Colonic mucosa (tissue), 4 donors: ENCODE data around the gene SEC24B. TPM values are rescaled to one million over a fixed set of nuclear protein-coding genes. Genes with fewer than 3 reads are reported as not detected.

Experiments
- DNase-seq: peaks from one replicate; pipeline ENCODE4 v3.0.0-alpha.2; 2020
- H3K27ac ChIP-seq: fragments of 200-600 bp; one replicate; pipeline ENCODE4 v1.8.0; 2021
- H3K27me3 ChIP-seq: fragments of 200-600 bp; one replicate; pipeline ENCODE4 v1.8.0; 2021
- H3K36me3 ChIP-seq: fragments of 200-600 bp; one replicate; pipeline ENCODE4 v1.8.0; 2021
- H3K4me1 ChIP-seq: fragments of 200-600 bp; one replicate; pipeline ENCODE4 v1.8.0; 2021; ENCODE audit warnings: mild to moderate bottlenecking
- H3K4me3 ChIP-seq: fragments of 200-600 bp; one replicate; pipeline ENCODE4 v1.8.0; 2021
- H3K9ac ChIP-seq, 2 donors: one replicate each; pipeline ENCODE4 v1.7.0; 2013; ENCODE audit warnings: control low read depth in 2 of 2, low read depth in 2 of 2, low read length in 2 of 2
- H3K9me3 ChIP-seq: fragments of 200-600 bp; one replicate; pipeline ENCODE4 v1.8.0; 2021
- intact Hi-C: fragments of 100-400 bp; cut with DNase I; formaldehyde crosslinking; loops from one replicate; pipeline ENCODE4 v1.14.1; 2022
- total RNA-seq, 2 donors: library from RNA; stranded (reverse); fragmentation: NEBNext Ultra II Directional in 1 of 2; extraction: Animal tissue kit (Norgen Biotek cat#: 25700) in 1 of 2; gene quantifications; one replicate each; pipeline ENCODE4 v1.2.1, GENCODE V29; 2021
- TF ChIP-seq, protein P1 (sequence below): fragments of 200-600 bp; IDR thresholded peaks from one replicate; pipeline ENCODE4 v1.8.0; 2022; ENCODE audit warnings: antibody characterized with exemption, mild to moderate bottlenecking
- donor health status: healthy.
- donor health status: DM: no; HTN: no; CAD: no.
- donor health status: DM: no; HTN: no; CAD: no.

SEC24B gene
- total RNA-seq, 2 donors from 2014 or later: 26.5 to 39.5 TPM

DNA sequence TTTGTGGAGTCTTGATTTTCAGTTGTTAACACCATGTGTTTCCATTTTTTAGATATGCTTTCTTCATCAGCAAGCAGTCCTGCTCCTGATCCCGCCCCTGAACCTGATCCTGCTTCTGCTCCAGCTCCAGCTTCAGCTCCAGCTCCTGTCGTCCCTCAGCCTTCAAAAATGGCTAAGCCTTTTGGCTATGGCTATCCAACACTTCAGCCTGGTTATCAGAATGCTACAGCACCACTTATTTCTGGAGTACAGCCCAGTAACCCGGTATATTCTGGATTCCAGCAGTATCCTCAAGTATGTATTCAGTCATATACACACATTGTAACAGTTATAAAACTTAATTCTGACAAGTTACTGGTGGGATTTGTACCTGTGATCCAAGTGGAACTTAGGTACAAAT lies 60.9 kb downstream of the SEC24B start:
- Histone ChIP-seq H3K36me3 (no peaks in the 10 kb centered on the region), H3K27ac (no peak overlapping the region), H3K9ac (no peak overlapping the region), H3K4me1 (no peaks in the 10 kb centered on the region), H3K27me3 (no peaks in the 10 kb centered on the region), H3K4me3 (no peak overlapping the region), H3K9me3 (no peaks in the 10 kb centered on the region)
- no peak for DNase-seq
- TF ChIP-seq, protein P1, sequence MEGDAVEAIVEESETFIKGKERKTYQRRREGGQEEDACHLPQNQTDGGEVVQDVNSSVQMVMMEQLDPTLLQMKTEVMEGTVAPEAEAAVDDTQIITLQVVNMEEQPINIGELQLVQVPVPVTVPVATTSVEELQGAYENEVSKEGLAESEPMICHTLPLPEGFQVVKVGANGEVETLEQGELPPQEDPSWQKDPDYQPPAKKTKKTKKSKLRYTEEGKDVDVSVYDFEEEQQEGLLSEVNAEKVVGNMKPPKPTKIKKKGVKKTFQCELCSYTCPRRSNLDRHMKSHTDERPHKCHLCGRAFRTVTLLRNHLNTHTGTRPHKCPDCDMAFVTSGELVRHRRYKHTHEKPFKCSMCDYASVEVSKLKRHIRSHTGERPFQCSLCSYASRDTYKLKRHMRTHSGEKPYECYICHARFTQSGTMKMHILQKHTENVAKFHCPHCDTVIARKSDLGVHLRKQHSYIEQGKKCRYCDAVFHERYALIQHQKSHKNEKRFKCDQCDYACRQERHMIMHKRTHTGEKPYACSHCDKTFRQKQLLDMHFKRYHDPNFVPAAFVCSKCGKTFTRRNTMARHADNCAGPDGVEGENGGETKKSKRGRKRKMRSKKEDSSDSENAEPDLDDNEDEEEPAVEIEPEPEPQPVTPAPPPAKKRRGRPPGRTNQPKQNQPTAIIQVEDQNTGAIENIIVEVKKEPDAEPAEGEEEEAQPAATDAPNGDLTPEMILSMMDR: no peak
- intact Hi-C loops: no loop called here

DNA sequence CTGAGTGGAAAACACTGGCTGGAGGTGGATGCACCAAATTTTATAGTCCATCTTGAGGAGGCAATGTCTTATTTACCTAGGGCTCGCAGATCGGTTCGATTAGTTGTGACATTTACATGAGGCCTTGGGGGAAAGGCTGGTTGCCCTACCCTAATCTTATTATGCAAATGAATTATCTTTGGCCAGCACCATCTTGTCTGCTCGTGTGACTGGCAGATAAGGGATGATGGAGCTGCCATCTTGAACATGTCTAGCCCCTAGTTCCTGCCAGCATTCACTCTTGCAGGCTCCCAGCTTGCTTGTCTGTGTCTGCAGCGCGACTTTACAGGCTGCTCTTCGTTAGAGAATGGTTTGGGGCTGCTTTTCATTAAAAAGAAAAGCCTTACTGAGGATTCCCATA lies 61.9 kb downstream of the SEC24B start:
- H3K4me3 ChIP-seq: no peak overlapping the region
- H3K9ac ChIP-seq: no peak overlapping the region
- intact Hi-C loops: no loop called here
- no peaks in the 10 kb centered on the region for H3K36me3 ChIP-seq
- no peaks in the 10 kb centered on the region for H3K4me1 ChIP-seq
- no peak for DNase-seq
- no peaks in the 10 kb centered on the region for H3K9me3 ChIP-seq
- TF ChIP-seq, protein P1: no peak
- no peaks in the 10 kb centered on the region for H3K27me3 ChIP-seq
- H3K27ac ChIP-seq: no peak overlapping the region

DNA sequence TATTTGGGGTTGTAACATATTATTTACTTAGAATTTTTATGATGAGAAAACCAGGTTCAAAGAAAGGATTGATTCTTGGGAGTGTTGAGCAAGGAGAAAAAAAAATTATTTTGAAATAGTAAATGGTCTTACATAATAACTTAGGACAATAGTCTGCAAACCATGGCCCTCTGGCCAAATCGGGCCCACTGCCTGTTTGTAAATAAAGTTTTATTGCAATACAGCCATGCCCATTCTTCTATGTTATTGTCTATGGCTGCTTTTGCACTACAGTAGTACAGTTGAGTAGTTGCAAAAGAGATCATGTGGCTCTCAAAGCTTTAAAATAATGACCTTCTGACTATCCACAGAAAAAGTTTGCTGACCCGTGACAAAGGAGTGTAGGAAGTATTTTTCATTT lies 63.3 kb downstream of the SEC24B start:
- no peak for DNase-seq
- Histone ChIP-seq H3K27me3 (no peaks in the 10 kb centered on the region), H3K9me3 (no peaks in the 10 kb centered on the region), H3K36me3 (no peaks in the 10 kb centered on the region), H3K4me3 (no peak overlapping the region), H3K9ac (no peak overlapping the region), H3K4me1 (no peaks in the 10 kb centered on the region), H3K27ac (no peak overlapping the region)
- TF ChIP-seq, protein P1: no peak
- intact Hi-C loops: no loop called here

DNA sequence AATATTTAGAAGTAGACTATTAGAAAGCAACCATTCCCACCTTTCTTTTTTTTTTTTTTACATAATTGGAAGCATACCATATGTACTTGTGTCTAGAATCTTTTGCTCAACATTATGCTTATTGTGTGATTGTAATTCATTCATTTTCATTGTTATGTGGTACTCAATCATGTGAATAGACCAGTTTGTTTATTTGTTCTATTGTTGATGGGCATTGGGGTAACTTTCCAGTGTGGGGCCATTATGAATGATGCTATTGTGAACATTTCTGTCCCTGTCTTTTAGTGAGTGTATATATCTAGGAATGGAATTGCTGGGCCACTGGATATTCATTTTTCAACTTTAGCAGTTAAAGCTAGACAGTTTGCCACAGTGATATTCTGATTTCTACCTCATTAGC lies 63.9 kb downstream of the SEC24B start:
- intact Hi-C loops: no loop called here
- no peak overlapping the region for H3K27ac ChIP-seq
- no peaks in the 10 kb centered on the region for H3K9me3 ChIP-seq
- no peak overlapping the region for H3K9ac ChIP-seq
- DNase-seq: no peak
- no peaks in the 10 kb centered on the region for H3K36me3 ChIP-seq
- no peaks in the 10 kb centered on the region for H3K27me3 ChIP-seq
- H3K4me3 ChIP-seq: no peak overlapping the region
- H3K4me1 ChIP-seq: no peaks in the 10 kb centered on the region
- TF ChIP-seq, protein P1: no peak

DNA sequence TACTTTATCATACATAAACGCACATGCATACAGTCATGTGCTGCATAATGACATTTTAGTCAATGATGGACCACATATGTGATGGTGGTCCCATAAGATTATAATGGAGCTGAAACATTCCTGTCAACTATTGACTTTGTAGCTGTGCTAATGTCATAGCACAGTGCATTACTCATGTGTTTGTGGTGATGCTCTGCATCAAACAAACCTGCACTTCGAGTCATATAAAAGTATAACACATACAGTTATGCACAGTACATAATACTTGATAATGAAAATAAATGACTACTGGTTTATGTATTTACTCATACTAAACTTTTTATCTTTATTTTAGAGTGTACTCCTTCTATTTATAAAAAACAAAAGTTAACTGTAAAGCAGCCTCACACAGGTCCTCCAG lies 65.9 kb downstream of the SEC24B start:
- H3K36me3 ChIP-seq: no peaks in the 10 kb centered on the region
- no peak overlapping the region for H3K4me3 ChIP-seq
- H3K4me1 ChIP-seq: no peaks in the 10 kb centered on the region
- no peak overlapping the region for H3K9ac ChIP-seq
- TF ChIP-seq, protein P1: no peak
- intact Hi-C loops: no loop called here
- no peaks in the 10 kb centered on the region for H3K27me3 ChIP-seq
- no peaks in the 10 kb centered on the region for H3K9me3 ChIP-seq
- H3K27ac ChIP-seq: no peak overlapping the region
- DNase-seq: no peak

DNA sequence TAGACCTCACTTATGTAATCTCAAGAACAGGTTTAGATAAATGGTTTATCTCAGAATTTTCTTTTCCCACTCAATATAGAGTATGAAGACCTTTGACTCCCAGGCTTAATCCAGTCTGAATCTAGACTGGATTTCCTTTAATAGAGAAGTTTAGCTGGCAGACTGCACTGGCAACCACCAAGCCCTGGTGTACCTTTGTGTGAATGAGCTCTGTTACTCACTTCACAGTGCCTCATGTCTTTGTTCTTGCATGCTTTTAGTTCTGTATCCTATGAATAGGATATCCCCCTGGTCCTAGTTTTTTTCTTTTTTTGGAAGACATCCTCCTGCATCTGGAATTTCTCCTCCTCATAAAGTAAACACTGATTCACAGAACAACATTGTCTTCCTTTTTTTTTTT lies 73.3 kb downstream of the SEC24B start:
- TF ChIP-seq, protein P1: no peak
- Histone ChIP-seq H3K9me3 (no peaks in the 10 kb centered on the region), H3K9ac (no peak overlapping the region), H3K27ac (no peak overlapping the region), H3K4me1 (no peaks in the 10 kb centered on the region), H3K4me3 (no peak overlapping the region), H3K27me3 (no peaks in the 10 kb centered on the region), H3K36me3 (no peaks in the 10 kb centered on the region)
- DNase-seq: no peak
- intact Hi-C loops: no loop called here
